Osteoblast (primary cell): Measurements from ENCODE around the gene RNU2-63P. TPM values are rescaled to one million over a fixed set of nuclear protein-coding genes. Genes with fewer than 3 reads are reported as not detected.

Source experiments
- DNase-seq: peaks from one replicate; pipeline ENCODE4 v3.0.0; 2011; ENCODE audit warnings: low spot score, mixed read lengths; ENCODE audit not compliant: insufficient read length; ENCODE audit errors: missing footprints
- H2AFZ ChIP-seq: 2 replicates; pipeline ENCODE4 v1.6.0; 2011; ENCODE audit warnings: mild to moderate bottlenecking, low read length
- H3K27ac ChIP-seq: 2 replicates; pipeline ENCODE4 v1.5.1; 2011; ENCODE audit warnings: mild to moderate bottlenecking, low read depth, low read length, moderate library complexity
- H3K27me3 ChIP-seq: 2 replicates; pipeline ENCODE4 v1.6.0; 2012; ENCODE audit warnings: mild to moderate bottlenecking, control low read depth, inconsistent platforms, low read length, moderate library complexity; ENCODE audit not compliant: insufficient read depth
- H3K36me3 ChIP-seq: 2 replicates; pipeline ENCODE4 v1.5.1; 2011; ENCODE audit warnings: mild to moderate bottlenecking, low read length, control low read depth, moderate library complexity; ENCODE audit not compliant: insufficient read depth
- H3K4me1 ChIP-seq: 2 replicates; pipeline ENCODE4 v1.5.1; 2011; ENCODE audit warnings: mild to moderate bottlenecking, low read length, control low read depth, moderate library complexity; ENCODE audit not compliant: insufficient read depth
- H3K4me2 ChIP-seq: 2 replicates; pipeline ENCODE4 v1.6.0; 2011; ENCODE audit warnings: mild to moderate bottlenecking, low read length; ENCODE audit not compliant: insufficient read depth
- H3K4me3 ChIP-seq: fragments of 200-600 bp; sonication (generic); 3 replicates; pipeline ENCODE4 v1.5.1; 2012; ENCODE audit warnings: mild to moderate bottlenecking, low read length, inconsistent platforms; ENCODE audit not compliant: insufficient read depth
- H3K79me2 ChIP-seq: 2 replicates; pipeline ENCODE4 v1.6.0; 2012; ENCODE audit warnings: mild to moderate bottlenecking, low read length, control low read depth, inconsistent platforms; ENCODE audit not compliant: insufficient read depth
- H3K9me3 ChIP-seq: 2 replicates; pipeline ENCODE4 v1.5.1; 2011; ENCODE audit warnings: low read depth, low read length, control low read depth
- H4K20me1 ChIP-seq: 2 replicates; pipeline ENCODE4 v1.6.0; 2012; ENCODE audit warnings: mild to moderate bottlenecking, low read length, control low read depth; ENCODE audit not compliant: insufficient read depth
- total RNA-seq: library from RNA; depleted of rRNA; stranded (reverse); fragments of >200 nt; gene quantifications from 2 replicates; pipeline ENCODE4 v1.2.3, GENCODE V29; 2012
- TF ChIP-seq, protein P1 (sequence below): IDR thresholded peaks from 2 replicates; pipeline ENCODE4 v1.5.1; 2011; ENCODE audit warnings: mild to moderate bottlenecking, low read depth, low read length, moderate library complexity; ENCODE audit errors: extremely low read depth

RNU2-63P gene
- total RNA-seq, 1 donor = not detected

DNA sequence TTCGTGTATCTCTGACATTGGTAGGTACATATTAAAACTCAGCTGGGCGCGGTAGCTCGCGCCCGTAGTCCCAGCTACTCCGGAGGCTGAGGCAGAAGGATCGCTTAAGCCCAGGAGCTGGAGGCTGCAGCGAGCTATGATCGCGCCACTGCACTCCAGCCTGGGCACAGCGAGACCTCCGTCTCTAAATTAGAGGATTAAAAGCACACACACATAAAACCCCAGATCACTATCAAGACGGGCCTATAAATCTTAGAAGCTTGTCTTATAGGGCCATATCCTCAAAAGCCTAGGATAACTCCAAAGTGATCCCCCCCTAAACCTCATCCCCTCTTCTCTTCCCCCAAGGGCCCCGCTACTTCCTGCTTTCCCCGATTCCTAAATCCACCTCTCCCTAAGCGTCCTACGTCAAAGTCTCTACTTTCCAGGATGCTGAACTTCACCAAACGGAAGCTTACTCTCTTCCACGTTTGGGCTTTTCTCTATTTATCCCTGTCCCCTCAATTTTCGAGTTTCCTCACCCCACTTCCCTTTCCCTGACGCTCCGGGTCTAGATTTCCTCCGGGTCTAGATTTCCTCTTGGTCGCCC is 38.5 kb upstream of the RNU2-63P start:
- peak; percentile 46 for DNase-seq
- peaks cover 54% of the 10 kb centered on the region for H3K79me2 ChIP-seq
- no peaks in the 10 kb centered on the region for H3K36me3 ChIP-seq

DNA sequence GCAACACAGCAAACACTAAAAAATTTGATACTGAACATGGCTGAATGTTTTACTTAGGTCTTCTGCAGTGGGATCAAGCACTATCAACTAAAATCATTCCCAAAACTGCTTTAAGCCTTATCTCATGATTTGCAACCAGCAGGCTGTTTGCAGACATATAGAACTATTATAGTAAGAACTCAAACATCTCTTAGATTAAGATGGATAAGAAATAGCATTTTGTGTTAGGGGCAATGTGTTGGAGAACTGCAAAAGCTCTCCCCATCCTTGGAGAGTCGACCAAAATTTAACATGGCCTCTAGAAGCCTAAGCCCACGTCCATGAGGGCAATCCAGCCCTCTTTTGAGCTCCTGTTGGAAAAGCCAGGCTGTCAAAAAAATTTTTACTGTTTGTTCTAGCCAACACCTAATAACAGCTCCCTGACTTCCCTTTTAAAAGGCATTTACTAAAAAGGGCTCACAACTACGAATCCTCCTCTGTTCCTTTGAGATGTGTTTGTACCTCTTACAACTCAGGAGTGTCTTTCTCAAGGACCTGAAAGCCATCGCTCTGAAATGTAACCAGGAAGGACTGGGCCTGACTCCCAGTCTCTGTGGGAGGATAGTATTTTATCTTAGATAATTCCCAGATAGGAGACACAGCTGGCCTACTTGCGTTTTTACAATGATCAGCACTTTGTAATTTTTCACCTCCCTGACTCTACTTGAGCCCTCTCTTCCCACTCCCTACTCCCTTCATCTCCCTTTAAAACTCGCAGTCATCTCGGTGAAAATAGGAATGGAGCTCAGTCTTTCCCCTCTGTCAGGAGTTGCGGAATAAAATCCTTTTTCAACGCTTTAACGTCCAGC is 37.8 kb upstream of the RNU2-63P start:
- DNase-seq = no peak
- peaks cover 3% of the 10 kb centered on the region for H3K36me3 ChIP-seq
- no peak overlapping the region for H2AFZ ChIP-seq
- no peaks in the 10 kb centered on the region for H3K27me3 ChIP-seq
- peaks cover 23% of the 10 kb centered on the region for H3K4me1 ChIP-seq
- peak overlapping the region; percentile 92 for H3K4me3 ChIP-seq
- H3K4me2 ChIP-seq = peak overlapping the region; percentile 93
- H4K20me1 ChIP-seq = peaks cover 10% of the 10 kb centered on the region
- H3K9me3 ChIP-seq = no peaks in the 10 kb centered on the region
- H3K27ac ChIP-seq = peak overlapping the region; percentile 88
- TF ChIP-seq, protein P1, sequence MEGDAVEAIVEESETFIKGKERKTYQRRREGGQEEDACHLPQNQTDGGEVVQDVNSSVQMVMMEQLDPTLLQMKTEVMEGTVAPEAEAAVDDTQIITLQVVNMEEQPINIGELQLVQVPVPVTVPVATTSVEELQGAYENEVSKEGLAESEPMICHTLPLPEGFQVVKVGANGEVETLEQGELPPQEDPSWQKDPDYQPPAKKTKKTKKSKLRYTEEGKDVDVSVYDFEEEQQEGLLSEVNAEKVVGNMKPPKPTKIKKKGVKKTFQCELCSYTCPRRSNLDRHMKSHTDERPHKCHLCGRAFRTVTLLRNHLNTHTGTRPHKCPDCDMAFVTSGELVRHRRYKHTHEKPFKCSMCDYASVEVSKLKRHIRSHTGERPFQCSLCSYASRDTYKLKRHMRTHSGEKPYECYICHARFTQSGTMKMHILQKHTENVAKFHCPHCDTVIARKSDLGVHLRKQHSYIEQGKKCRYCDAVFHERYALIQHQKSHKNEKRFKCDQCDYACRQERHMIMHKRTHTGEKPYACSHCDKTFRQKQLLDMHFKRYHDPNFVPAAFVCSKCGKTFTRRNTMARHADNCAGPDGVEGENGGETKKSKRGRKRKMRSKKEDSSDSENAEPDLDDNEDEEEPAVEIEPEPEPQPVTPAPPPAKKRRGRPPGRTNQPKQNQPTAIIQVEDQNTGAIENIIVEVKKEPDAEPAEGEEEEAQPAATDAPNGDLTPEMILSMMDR = no peak
- peaks cover 61% of the 10 kb centered on the region for H3K79me2 ChIP-seq

More for the DNA sequence above, 38.5 kb upstream of the RNU2-63P start:
- Histone ChIP-seq H3K27ac (peak overlapping the region; percentile 88), H4K20me1 (peaks cover 10% of the 10 kb centered on the region), H3K9me3 (no peaks in the 10 kb centered on the region), H3K4me2 (peak overlapping the region; percentile 93), H2AFZ (peak overlapping the region; percentile 90), H3K4me1 (peaks cover 23% of the 10 kb centered on the region), H3K27me3 (no peaks in the 10 kb centered on the region), H3K4me3 (peak overlapping the region; percentile 92)
- TF ChIP-seq, protein P1 = no peak

DNA sequence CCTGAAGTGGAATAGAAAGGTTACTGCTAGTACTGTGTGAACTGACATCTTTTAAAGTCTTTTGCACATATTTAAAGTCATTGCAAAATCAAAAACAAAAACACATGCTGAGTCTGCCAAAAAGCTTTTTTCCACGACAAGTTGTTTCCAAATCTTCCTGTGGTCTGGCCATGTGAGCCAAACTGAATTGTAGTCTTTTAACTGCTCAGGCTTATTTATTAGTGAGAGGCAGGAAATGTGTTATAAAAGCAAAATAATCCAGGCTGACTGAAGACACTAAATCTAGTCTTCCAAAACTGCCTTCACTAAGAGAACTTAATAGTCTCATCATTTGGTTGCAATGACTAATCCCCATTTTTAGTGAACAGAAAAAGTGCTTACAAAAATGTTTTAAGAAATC is 36.9 kb upstream of the RNU2-63P start:
- DNase-seq = peak; percentile 75
- Histone ChIP-seq H3K27ac (no peak overlapping the region), H3K36me3 (peaks cover 8% of the 10 kb centered on the region), H3K4me1 (peaks cover 23% of the 10 kb centered on the region), H3K9me3 (no peaks in the 10 kb centered on the region), H2AFZ (no peak overlapping the region), H4K20me1 (peaks cover 10% of the 10 kb centered on the region), H3K79me2 (peaks cover 65% of the 10 kb centered on the region), H3K27me3 (no peaks in the 10 kb centered on the region), H3K4me3 (no peak overlapping the region), H3K4me2 (peak overlapping the region; percentile 93)
- TF ChIP-seq, protein P1 = no peak

DNA sequence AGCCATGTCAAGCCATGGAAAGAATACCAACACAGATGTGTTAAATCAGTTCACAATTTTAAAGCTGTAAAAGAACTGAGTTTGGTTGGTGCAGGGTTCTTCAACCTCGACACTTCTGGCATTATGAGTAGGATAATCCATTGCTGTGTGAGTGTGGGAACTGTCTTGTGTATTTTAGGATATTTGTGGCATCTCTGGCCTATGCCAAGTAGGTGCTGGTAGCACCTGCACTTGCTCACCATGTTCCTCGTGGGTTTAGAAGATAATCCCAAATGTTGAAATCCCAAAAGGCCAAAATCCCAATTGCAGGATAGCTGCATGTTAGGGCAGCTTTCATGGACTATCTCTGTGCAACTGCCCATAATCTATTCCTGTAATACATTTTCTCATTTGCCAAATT is 35.4 kb upstream of the RNU2-63P start:
- H4K20me1 ChIP-seq = peaks cover 10% of the 10 kb centered on the region
- no peaks in the 10 kb centered on the region for H3K27me3 ChIP-seq
- H3K4me1 ChIP-seq = peaks cover 23% of the 10 kb centered on the region
- H3K79me2 ChIP-seq = peaks cover 75% of the 10 kb centered on the region
- DNase-seq = no peak
- no peak overlapping the region for H3K4me3 ChIP-seq
- H3K4me2 ChIP-seq = no peak overlapping the region
- peaks cover 8% of the 10 kb centered on the region for H3K36me3 ChIP-seq
- H3K27ac ChIP-seq = no peak overlapping the region
- no peak overlapping the region for H2AFZ ChIP-seq
- TF ChIP-seq, protein P1 = no peak
- no peaks in the 10 kb centered on the region for H3K9me3 ChIP-seq
